ENCODE results near the gene POM121L2. TPM values are rescaled to one million over a fixed set of nuclear protein-coding genes. Genes with fewer than 3 reads are reported as not detected.

POM121L2 gene
- total RNA-seq, 1 donor: not detected

DNA sequence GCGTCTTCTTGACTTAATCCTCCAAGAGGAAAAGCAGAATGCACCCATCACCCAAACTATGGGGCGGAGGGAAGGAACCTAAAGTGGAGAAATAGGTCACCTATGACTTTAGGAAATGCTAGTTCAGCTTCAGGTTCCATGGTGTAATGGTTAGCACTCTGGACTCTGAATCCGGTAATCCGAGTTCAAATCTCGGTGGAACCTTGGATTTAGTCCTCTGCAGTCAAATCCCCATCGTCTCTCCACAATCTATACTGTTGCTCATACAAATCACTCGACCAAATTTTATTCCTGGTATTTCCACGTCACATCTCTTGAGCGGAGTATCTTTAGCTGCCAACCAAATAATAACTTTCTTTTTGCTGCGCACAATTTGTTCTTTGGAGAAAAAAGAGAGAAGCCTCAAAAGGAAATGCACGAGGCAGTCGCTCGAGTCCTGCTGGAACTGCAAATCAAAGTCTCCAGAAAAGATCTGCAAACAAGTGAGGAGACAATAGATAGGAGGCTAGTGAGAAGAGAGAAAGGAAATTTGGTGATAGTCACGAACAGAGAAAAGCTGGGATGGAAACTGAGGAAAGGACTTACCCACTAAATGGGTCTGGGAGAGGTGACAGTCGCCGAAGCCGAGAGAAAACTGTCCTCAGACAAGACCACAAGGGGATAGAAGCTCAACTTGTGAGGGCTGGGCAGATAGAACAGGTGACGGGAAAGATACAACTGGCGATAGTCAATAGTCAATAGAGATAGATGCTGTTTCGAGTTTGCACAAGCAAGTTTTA lies 16.6 kb downstream of the POM121L2 start:
- H3K4me3 ChIP-seq (ENCODE audit: low read depth, low read length): peak overlapping the region; percentile 57
- no peak for TF ChIP-seq CTCF (IDR thresholded peaks at IDR 0.05; ENCODE audit: insufficient read depth, low read depth, low read length)

GRCh38 chr6:27294409-27294808 lies 17.7 kb downstream of the POM121L2 start:
- no peak overlapping the region for H3K4me3 ChIP-seq (ENCODE audit: low read depth, low read length)
- no peak for TF ChIP-seq CTCF (IDR thresholded peaks at IDR 0.05; ENCODE audit: insufficient read depth, low read depth, low read length)
- DNase-seq (ENCODE audit: low read depth): no peak

More for the DNA sequence above, 16.6 kb downstream of the POM121L2 start:
- peak; percentile 48 for DNase-seq (ENCODE audit: low read depth)

- H3K4me3 ChIP-seq (ENCODE audit: low read depth, low read length): no peak overlapping the region
- peak; percentile 45 for DNase-seq (ENCODE audit: low read depth)
- TF ChIP-seq CTCF (IDR thresholded peaks at IDR 0.05; ENCODE audit: insufficient read depth, low read depth, low read length): no peak
Observed at GRCh38 chr6:27293436-27294098, 18.5 kb downstream of the POM121L2 start.

DNA sequence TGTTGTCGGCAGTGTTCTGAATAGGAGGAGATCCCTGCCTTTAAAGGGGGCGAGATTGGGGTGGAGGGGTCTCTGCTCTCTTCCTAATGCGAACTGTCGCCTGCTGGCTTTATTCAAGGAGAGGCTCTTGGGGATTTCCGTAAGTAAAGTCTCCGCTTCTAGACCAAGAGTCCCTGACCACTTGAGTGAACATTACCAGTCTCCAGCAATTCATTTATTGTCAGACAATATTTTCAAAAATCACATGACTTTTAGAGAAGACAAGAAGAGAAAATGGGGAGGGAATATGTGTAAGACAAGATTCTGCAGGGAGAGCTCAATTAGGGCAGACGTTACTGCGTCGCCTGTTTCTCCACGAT lies 21.2 kb downstream of the POM121L2 start:
- no peak for DNase-seq (ENCODE audit: low read depth)
- no peak for TF ChIP-seq CTCF (IDR thresholded peaks at IDR 0.05; ENCODE audit: insufficient read depth, low read depth, low read length)
- H3K4me3 ChIP-seq (ENCODE audit: low read depth, low read length): peak overlapping the region; percentile 17

GRCh38 chr6:27290065-27290849 lies 21.8 kb downstream of the POM121L2 start:
- peak overlapping the region; percentile 17 for H3K4me3 ChIP-seq (ENCODE audit: low read depth, low read length)

More at GRCh38 chr6:27290065-27290849, 21.8 kb downstream of the POM121L2 start:
- DNase-seq (ENCODE audit: low read depth): no peak
- no peak for TF ChIP-seq CTCF (IDR thresholded peaks at IDR 0.05; ENCODE audit: insufficient read depth, low read depth, low read length)

Measured in fibroblast of villous mesenchyme (primary cell).